GM21526 (cell line): ENCODE measurements around the gene PSMB1.
"Not testable (repeated sequence)": the region's sequence is repeated elsewhere in the genome, so short reads cannot be mapped to it uniquely, and the experiment has no call there.

Source experiments
- ATAC-seq: cut with Tn5 transposase; IDR thresholded peaks from one replicate; pipeline ENCODE4 v1.9.1; 2021; ENCODE audit warnings: moderate library complexity; ENCODE audit not compliant: unreplicated experiment, low FRiP score

Gene PSMB1

DNA sequence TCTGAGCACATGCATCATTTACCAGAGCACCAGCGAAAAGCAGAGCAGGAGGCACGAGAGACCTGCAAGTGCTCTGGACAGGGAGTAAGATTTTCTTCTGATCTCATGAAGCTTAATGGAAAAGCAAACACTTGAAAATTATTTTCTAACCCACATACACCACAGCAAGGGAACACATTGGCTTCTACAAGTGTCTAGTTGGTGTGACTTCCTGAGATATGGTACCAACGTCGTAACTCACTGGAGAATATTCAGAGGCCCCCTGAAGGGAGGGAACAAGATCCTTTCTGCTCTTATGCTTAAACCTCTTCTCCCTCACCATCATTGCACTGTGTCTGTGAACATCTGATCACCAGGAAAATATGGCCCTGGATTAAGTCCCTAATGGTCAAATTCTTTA lies 48.6 kb downstream of the PSMB1 start:
- no peak for ATAC-seq

GRCh38 chr6:170503414-170503761 lies 49.7 kb downstream of the PSMB1 start:
- ATAC-seq: no peak

GRCh38 chr6:170502733-170503413 lies 50.2 kb downstream of the PSMB1 start:
- ATAC-seq: not testable (repeated sequence)

DNA sequence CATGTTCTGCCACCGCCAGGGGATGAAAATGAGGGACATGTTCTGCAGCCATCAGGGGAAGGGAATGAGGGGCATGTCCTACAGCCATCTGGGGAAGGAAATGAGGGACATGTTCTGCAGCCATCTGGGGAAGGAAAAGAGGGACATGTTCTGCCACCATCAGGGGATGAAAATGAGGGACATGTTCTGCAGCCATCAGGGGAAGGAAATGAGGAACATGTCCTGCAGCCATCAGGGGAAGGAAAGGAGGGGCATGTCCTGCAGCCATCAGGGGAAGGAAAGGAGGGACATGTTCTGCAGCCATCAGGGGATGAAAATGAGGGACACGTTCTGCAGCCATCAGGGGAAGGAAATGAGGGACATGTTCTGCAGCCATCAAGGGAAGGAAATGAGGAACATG lies 50.8 kb downstream of the PSMB1 start:
- ATAC-seq: not testable (repeated sequence)

DNA sequence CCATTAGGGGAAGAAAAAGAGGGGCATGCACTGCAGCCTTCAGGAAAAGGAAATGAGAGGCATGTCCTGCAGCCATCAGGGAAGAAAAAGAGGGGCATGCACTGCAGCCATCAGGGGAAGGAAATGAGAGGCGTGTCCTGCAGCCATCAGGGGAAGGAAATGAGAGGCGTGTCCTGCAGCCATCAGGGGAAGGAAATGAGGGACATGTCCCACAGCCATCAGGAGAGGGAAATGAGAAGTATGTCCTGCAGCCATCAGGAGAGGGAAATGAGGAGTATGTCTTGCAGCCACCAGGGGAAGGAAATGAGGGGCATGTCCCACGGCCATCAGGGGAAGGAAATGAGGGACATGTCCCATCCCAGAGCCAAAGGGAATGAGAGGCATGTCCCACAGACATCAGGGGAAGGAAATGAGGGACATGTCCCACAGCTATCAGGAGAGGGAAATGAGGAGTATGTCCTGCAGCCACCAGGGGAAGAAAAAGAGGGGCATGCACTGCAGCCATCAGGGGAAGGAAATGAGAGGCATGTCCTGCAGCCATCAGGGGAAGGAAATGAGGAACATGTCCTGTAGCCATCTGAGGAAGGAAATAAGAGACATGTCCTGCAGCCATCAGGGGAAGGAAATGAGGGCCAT lies 52.0 kb downstream of the PSMB1 start:
- ATAC-seq: no peak

DNA sequence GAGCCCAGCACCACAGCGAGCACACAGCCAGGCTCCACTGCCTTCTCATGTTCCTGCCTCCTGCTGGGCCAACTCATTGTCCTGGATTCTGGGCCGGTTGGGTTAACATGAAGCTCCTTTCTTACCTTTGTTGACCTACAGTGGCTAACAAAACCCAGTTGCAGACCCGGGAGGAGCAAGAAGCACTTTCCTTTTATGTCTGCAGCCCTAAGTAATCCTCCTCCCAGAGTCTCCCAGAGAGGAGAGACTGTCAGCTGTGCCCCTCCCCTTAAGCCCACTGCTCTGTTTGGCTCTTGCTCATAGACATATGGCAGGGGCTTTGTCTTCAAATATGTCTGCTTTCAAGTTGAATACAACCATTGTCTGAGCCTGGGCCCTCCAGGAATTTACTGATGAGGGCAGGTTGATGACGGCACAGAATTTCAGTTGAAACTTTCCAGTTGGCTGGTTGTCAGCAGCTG lies 55.2 kb downstream of the PSMB1 start:
- ATAC-seq: no peak

- no peak for ATAC-seq
Observed at GRCh38 chr6:170493354-170493753, 59.8 kb downstream of the PSMB1 start.

GRCh38 chr6:170490259-170490658 lies 62.8 kb downstream of the PSMB1 start:
- no peak for ATAC-seq

GRCh38 chr6:170489836-170490235 lies 63.3 kb downstream of the PSMB1 start:
- ATAC-seq: no peak

DNA sequence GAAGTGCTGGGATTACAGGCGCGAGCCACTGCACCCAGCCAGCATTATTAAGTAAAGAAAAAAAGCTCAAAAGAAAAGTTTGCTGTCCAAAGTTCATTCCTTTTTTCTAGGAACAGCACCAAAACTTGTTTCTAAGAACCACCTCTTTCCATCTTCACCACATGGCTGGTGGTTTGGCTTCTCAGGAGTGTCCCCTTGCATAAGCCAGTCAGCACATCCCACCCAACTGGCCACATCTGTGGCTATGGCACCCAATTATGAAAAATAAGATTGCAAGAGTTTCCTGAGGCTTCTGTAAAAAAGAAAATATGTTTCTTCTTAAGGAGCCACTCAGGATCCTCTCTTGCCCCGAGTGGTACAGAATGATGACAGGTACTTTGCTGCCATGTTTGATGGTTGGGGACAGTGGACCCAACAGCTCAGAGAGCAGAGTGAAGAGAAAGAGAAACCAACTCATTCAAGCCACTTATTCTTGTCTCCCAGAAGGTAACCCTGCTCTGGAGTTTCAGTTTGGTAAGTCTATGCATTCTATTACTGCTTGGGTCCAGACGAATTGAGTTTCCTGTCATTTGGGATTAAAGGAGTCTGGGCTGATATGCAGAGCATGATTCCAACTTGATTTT lies 65.3 kb downstream of the PSMB1 start:
- ATAC-seq: no peak

- ATAC-seq: no peak
Observed at GRCh38 chr6:170485159-170485558, 67.9 kb downstream of the PSMB1 start.
